HepG2 (cell line): ENCODE data around the gene RASSF8. TPM values are rescaled to one million over a fixed set of nuclear protein-coding genes. Genes with fewer than 3 reads are reported as not detected.
A peak's percentile ranks its signal among the peaks of the same experiment; 100 is the strongest.

Experiments
- ATAC-seq: fragments of 200-7000 bp; cut with Tn5 transposase; 3 replicates; pipeline ENCODE4 v1.9.1; 2020; ENCODE audit warnings: mild to moderate bottlenecking, moderate library complexity
- BruUV-seq: library from RNA; stranded (reverse); fragments of 400-500 nt; replicated peaks from 2 replicates; lab custom pipeline; 2021; lab: Mats Ljungman, UMichigan
- CTCF ChIA-PET: fragments of 300-600 bp; formaldehyde crosslinking; extraction: SDS; loops from one replicate; lab custom pipeline; 2021; ENCODE audit warnings: low total read pairs, inconsistent platforms, low intra/inter-chr PET ratio; lab: Yijun Ruan, JAX
- POLR2A ChIA-PET: fragments of 350-600 bp; sonication (Branson Sonifier 250); formaldehyde crosslinking; loops from one replicate; lab custom pipeline; 2020; ENCODE audit warnings: antibody characterized with exemption, inconsistent platforms; lab: Yijun Ruan, JAX
- DNase-seq: peaks from one replicate; pipeline ENCODE4 v3.0.0-alpha.2; 2015; ENCODE audit warnings: low spot score
- FAIRE-seq: peaks from 3 replicates; lab custom pipeline; 2011; peaks lifted over from hg19 to GRCh38; lab: Jason Lieb, UNC
- H2AFZ ChIP-seq: one replicate; pipeline ENCODE4 v1.6.1; 2011; ENCODE audit warnings: low read length, inconsistent platforms
- H3K27ac ChIP-seq: fragments of 300-600 bp; 3 replicates; pipeline ENCODE4 v1.8.0; 2011; ENCODE audit warnings: mixed run types, mild to moderate bottlenecking, mixed read lengths, low read length, inconsistent platforms; ENCODE audit not compliant: insufficient read depth; ENCODE audit errors: extremely low read length
- H3K27me3 ChIP-seq, 2 experiments: fragments of 200-600 bp in 1 of 2; 2 replicates in 1 of 2; 3 replicates in 1 of 2; pipeline versions ENCODE4 v1.6.0 to v1.8.0; 2011; ENCODE audit warnings: low read length in 2 of 2, mild to moderate bottlenecking in 2 of 2, moderate library complexity in 2 of 2, inconsistent platforms in 1 of 2; ENCODE audit not compliant: insufficient read depth in 2 of 2, control insufficient read depth in 1 of 2
- H3K36me3 ChIP-seq, 2 experiments: fragments of 200-600 bp in 1 of 2; replicated peaks in 1 of 2; 2 replicates in 1 of 2; 3 replicates in 1 of 2; pipeline versions ENCODE4 v1.5.1 to v1.8.0; 2011; ENCODE audit warnings: low read length in 2 of 2, inconsistent platforms in 1 of 2; ENCODE audit not compliant: insufficient read depth in 2 of 2, control insufficient read depth in 1 of 2
- H3K4me1 ChIP-seq: 2 replicates; pipeline ENCODE4 v1.5.1; 2012; ENCODE audit warnings: low read length, inconsistent platforms; ENCODE audit not compliant: insufficient read depth
- H3K4me2 ChIP-seq: 2 replicates; pipeline ENCODE4 v1.6.0; 2011; ENCODE audit warnings: low read depth, low read length, inconsistent platforms
- H3K4me3 ChIP-seq, 3 experiments: fragments of 200-600 bp in 1 of 3; sonication (generic), shearing (Covaris generic) in 1 of 3; replicated peaks in 1 of 3; 2 replicates each; pipeline ENCODE4 v1.5.1; 2011 to 2016; ENCODE audit warnings: low read length in 3 of 3, inconsistent platforms in 2 of 3, low read depth in 2 of 3, mild to moderate bottlenecking in 2 of 3, control low read depth in 1 of 3, mixed read lengths in 1 of 3; ENCODE audit not compliant: insufficient read depth in 1 of 3
- H3K79me2 ChIP-seq: one replicate; pipeline ENCODE4 v1.6.1; 2011; ENCODE audit warnings: low read length, inconsistent platforms; ENCODE audit not compliant: insufficient read depth
- H3K9ac ChIP-seq: 2 replicates; pipeline ENCODE4 v1.6.0; 2011; ENCODE audit warnings: mild to moderate bottlenecking, low read depth, low read length, inconsistent platforms; ENCODE audit not compliant: insufficient read depth
- H3K9me3 ChIP-seq: 2 replicates; pipeline ENCODE4 v1.5.1; 2012; ENCODE audit warnings: mild to moderate bottlenecking, low read length
- H4K20me1 ChIP-seq: 2 replicates; pipeline ENCODE4 v1.6.0; 2011; ENCODE audit warnings: inconsistent platforms, mild to moderate bottlenecking, low read length, moderate library complexity; ENCODE audit not compliant: insufficient read depth
- ATM ChIP-seq: fragments of 450-650 bp; IDR thresholded peaks from 2 replicates; pipeline ENCODE4 v1.7.1; 2017; ENCODE audit warnings: mild to moderate bottlenecking, borderline replicate concordance
- CAMTA2 ChIP-seq: sonication (generic); formaldehyde crosslinking; IDR thresholded peaks from 2 replicates; pipeline ENCODE4 v1.4.0; 2020; ENCODE audit warnings: mild to moderate bottlenecking, missing genetic modification reagents, borderline replicate concordance
- CBX2 ChIP-seq, 2 experiments: fragments of 200-600 bp in 1 of 2; sonication (generic); formaldehyde crosslinking in 1 of 2; IDR thresholded peaks; 2 replicates each; pipeline versions ENCODE4 v1.7.0 to v1.8.1; 2018 to 2022; ENCODE audit warnings: low read depth in 2 of 2, low read length in 1 of 2, mild to moderate bottlenecking in 1 of 2, missing genetic modification reagents in 1 of 2
- CENPT ChIP-seq: sonication (generic); formaldehyde crosslinking; IDR thresholded peaks from 2 replicates; pipeline ENCODE4 v1.8.0; 2022; ENCODE audit warnings: low read depth, mild to moderate bottlenecking, moderate library complexity, missing genetic modification reagents
- EZH2 ChIP-seq: conservative IDR thresholded peaks from 2 replicates; pipeline ENCODE4 v1.6.1; 2012; ENCODE audit warnings: mild to moderate bottlenecking, low read depth, low read length, moderate library complexity
- HNRNPL ChIP-seq: fragments of 200-400 bp; formaldehyde crosslinking; IDR thresholded peaks from 2 replicates; pipeline ENCODE4 v1.6.1; 2017; ENCODE audit warnings: mild to moderate bottlenecking, low read depth, low read length
- NFE2 ChIP-seq: sonication (generic); formaldehyde crosslinking; IDR thresholded peaks from 2 replicates; pipeline ENCODE4 v1.4.0; 2020; ENCODE audit warnings: missing genetic modification reagents
- ZNF180 ChIP-seq: sonication (generic); formaldehyde crosslinking; IDR thresholded peaks from 2 replicates; pipeline ENCODE4 v1.4.0; 2020; ENCODE audit warnings: low read depth, missing genetic modification reagents, borderline replicate concordance
- ZSCAN20 ChIP-seq: sonication (generic); formaldehyde crosslinking; IDR thresholded peaks from 2 replicates; pipeline ENCODE4 v1.4.0; 2020; ENCODE audit warnings: missing genetic modification reagents, mild to moderate bottlenecking, borderline replicate concordance
- WGBS: methylation state at CpG from one replicate; pipeline ENCODE4 v1.1.6; 2017; ENCODE audit warnings: low lambda C conversion rate; 5-methylcytosine and 5-hydroxymethylcytosine counted together
- in situ Hi-C: cut with HindIII; loops from 2 replicates; pipeline ENCODE4 v1.10.0; 2017; ENCODE audit warnings: low pct_unique_long_range_greater_than_20kb; ENCODE audit not compliant: extremely low pct_ligation_motif_present
- intact Hi-C: fragments of 100-400 bp; cut with micrococcal nuclease; formaldehyde crosslinking; loops from one replicate; pipeline ENCODE4 v1.10.0; 2022; ENCODE audit not compliant: unreplicated experiment
- polyA plus RNA-seq, 8 experiments: library from polyadenylated mRNA; depleted of rRNA in 3 of 8; stranded (reverse) in 7 of 8; unstranded in 1 of 8; fragments of >200 nt; fragmentation: Illumina TruSeq in 4 of 8; extraction: Trizol in 4 of 8; gene quantifications; 2 replicates each; pipeline versions ENCODE4 v1.2.1 to v1.2.3, GENCODE V29; 2011 to 2016; ENCODE audit warnings: low read depth in 4 of 8, missing spikeins in 1 of 8, mixed read lengths in 1 of 8; ENCODE audit not compliant: insufficient read depth in 1 of 8
- total RNA-seq, 5 experiments: library from RNA; depleted of rRNA; stranded (reverse); fragments of >200 nt; fragmentation: Illumina TruSeq; extraction: Trizol; gene quantifications; 2 replicates each; pipeline ENCODE4 v1.2.3, GENCODE V29; 2016; ENCODE audit warnings: low read depth in 1 of 5
- TF ChIP-seq, protein P1 (sequence below): sonication (generic); formaldehyde crosslinking; IDR thresholded peaks from 2 replicates; pipeline ENCODE4 v1.4.0; 2020; ENCODE audit warnings: missing genetic modification reagents
- TF ChIP-seq, protein P2 (sequence below): sonication (generic); formaldehyde crosslinking; IDR thresholded peaks from 2 replicates; pipeline ENCODE4 v1.4.0; 2020; ENCODE audit warnings: missing genetic modification reagents
- TF ChIP-seq, protein P3 (sequence below): sonication (generic); formaldehyde crosslinking; IDR thresholded peaks from 2 replicates; pipeline ENCODE4 v1.4.0; 2020; ENCODE audit warnings: missing genetic modification reagents
- TF ChIP-seq, protein P4 (sequence below): sonication (generic); formaldehyde crosslinking; IDR thresholded peaks from 2 replicates; pipeline ENCODE4 v1.4.0; 2020; ENCODE audit warnings: missing genetic modification reagents

RASSF8 gene
- total and polyA plus RNA-seq, 2 of the 13 experiments (the other 11 are each of a cell fraction or from before 2014, with no cell fraction given), result 0.82 to 9.2 TPM

DNA sequence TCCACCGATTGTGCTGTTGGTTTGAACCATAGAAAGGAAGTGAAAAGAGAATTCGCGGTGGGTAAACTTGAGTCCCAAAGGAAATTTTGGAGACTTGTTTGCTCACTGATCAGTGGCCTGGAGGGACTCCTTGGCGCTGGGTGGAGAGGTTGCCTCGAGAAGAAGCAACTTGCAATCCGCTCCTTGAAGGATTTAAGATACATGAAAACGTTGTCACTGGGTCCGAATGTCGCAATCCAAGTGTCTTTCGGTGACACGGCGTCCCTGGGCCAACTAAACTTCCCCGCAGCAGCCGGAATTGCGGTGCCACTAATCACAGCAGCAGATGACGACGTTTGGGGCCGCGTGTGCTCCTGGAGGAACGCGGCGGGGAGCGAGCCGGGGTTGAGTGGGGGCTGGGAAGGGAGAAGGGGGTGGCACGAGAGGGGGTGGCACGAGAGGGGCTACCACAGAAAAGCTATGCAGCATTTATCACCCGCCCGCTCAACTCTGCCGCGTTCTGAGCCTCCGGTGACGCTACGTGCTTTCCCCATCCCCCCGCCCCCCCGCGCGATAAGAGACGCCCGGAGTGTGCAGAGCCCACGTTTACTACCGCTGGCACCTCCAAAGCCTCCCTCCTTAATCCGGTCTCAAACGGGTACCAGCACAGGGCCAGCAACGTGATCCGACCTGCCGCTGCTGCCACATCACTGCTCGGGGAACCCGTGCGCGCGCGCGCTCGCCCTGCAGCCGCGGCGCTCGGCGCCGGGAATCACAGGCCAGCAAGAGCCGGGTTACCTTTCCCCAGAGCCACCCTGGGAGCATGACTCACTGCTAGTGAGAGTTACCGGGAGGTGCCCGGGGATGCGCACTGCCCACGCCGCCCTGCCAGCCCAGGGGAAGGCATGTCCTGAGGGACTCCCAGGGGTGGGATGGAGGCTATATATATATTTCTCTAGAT, 167.2 kb downstream of the RASSF8 start:
- WGBS, result 1% methylated on average over 26 of the region's 66 CpGs
- POLR2A ChIA-PET, result no interaction called here
- no TSS peak for BruUV-seq
- TF ChIP-seq EZH2 (peak; percentile 84), ZNF180 (CRISPR knock-in tag) (no peak), HNRNPL (peak; percentile 21; the same call in 1 of the 2 replicates), NFE2 (no peak), ZSCAN20 (no peak), ATM (no peak), CBX2 (IDR thresholded peaks at IDR 0.05; ENCODE audit: low read depth, low read length) (0 out of 2 replicates have a peak, but pooled peaks have one; percentile 3), CBX2 (CRISPR knock-in tag; IDR thresholded peaks at IDR 0.05; ENCODE audit: low read depth) (no peak), CAMTA2 (CRISPR knock-in tag) (no peak), CENPT (CRISPR knock-in tag) (no peak)
- TF ChIP-seq, protein P1, sequence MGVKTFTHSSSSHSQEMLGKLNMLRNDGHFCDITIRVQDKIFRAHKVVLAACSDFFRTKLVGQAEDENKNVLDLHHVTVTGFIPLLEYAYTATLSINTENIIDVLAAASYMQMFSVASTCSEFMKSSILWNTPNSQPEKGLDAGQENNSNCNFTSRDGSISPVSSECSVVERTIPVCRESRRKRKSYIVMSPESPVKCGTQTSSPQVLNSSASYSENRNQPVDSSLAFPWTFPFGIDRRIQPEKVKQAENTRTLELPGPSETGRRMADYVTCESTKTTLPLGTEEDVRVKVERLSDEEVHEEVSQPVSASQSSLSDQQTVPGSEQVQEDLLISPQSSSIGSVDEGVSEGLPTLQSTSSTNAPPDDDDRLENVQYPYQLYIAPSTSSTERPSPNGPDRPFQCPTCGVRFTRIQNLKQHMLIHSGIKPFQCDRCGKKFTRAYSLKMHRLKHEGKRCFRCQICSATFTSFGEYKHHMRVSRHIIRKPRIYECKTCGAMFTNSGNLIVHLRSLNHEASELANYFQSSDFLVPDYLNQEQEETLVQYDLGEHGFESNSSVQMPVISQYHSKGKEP (CRISPR knock-in tag), result no peak
- TF ChIP-seq, protein P2, sequence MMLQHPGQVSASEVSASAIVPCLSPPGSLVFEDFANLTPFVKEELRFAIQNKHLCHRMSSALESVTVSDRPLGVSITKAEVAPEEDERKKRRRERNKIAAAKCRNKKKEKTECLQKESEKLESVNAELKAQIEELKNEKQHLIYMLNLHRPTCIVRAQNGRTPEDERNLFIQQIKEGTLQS (CRISPR knock-in tag), result peak; percentile 33; the same call in 1 of the 2 replicates
- TF ChIP-seq, protein P3, sequence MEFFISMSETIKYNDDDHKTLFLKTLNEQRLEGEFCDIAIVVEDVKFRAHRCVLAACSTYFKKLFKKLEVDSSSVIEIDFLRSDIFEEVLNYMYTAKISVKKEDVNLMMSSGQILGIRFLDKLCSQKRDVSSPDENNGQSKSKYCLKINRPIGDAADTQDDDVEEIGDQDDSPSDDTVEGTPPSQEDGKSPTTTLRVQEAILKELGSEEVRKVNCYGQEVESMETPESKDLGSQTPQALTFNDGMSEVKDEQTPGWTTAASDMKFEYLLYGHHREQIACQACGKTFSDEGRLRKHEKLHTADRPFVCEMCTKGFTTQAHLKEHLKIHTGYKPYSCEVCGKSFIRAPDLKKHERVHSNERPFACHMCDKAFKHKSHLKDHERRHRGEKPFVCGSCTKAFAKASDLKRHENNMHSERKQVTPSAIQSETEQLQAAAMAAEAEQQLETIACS (CRISPR knock-in tag), result peak; percentile 65
- TF ChIP-seq, protein P4, sequence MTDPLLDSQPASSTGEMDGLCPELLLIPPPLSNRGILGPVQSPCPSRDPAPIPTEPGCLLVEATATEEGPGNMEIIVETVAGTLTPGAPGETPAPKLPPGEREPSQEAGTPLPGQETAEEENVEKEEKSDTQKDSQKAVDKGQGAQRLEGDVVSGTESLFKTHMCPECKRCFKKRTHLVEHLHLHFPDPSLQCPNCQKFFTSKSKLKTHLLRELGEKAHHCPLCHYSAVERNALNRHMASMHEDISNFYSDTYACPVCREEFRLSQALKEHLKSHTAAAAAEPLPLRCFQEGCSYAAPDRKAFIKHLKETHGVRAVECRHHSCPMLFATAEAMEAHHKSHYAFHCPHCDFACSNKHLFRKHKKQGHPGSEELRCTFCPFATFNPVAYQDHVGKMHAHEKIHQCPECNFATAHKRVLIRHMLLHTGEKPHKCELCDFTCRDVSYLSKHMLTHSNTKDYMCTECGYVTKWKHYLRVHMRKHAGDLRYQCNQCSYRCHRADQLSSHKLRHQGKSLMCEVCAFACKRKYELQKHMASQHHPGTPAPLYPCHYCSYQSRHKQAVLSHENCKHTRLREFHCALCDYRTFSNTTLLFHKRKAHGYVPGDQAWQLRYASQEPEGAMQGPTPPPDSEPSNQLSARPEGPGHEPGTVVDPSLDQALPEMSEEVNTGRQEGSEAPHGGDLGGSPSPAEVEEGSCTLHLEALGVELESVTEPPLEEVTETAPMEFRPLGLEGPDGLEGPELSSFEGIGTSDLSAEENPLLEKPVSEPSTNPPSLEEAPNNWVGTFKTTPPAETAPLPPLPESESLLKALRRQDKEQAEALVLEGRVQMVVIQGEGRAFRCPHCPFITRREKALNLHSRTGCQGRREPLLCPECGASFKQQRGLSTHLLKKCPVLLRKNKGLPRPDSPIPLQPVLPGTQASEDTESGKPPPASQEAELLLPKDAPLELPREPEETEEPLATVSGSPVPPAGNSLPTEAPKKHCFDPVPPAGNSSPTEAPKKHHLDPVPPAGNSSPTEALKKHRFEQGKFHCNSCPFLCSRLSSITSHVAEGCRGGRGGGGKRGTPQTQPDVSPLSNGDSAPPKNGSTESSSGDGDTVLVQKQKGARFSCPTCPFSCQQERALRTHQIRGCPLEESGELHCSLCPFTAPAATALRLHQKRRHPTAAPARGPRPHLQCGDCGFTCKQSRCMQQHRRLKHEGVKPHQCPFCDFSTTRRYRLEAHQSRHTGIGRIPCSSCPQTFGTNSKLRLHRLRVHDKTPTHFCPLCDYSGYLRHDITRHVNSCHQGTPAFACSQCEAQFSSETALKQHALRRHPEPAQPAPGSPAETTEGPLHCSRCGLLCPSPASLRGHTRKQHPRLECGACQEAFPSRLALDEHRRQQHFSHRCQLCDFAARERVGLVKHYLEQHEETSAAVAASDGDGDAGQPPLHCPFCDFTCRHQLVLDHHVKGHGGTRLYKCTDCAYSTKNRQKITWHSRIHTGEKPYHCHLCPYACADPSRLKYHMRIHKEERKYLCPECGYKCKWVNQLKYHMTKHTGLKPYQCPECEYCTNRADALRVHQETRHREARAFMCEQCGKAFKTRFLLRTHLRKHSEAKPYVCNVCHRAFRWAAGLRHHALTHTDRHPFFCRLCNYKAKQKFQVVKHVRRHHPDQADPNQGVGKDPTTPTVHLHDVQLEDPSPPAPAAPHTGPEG, result peak; percentile 84; the same call in 1 of the 2 replicates

More for the DNA sequence above, 167.2 kb downstream of the RASSF8 start:
- in situ Hi-C loops (loop anchor here (10.0 kb wide), 1 partner anchor 189 kb away; no protein-coding TSS in a partner anchor), intact Hi-C loops (no loop called here)
- Histone ChIP-seq H2AFZ (no peak overlapping the region), H3K9me3 (no peaks in the 10 kb centered on the region), H3K4me3 (peak overlapping the region; percentile 39 to 66 (median 54); a peak in 5 of 6 replicates), H3K79me2 (no peaks in the 10 kb centered on the region), H3K4me1 (peaks cover 20% of the 10 kb centered on the region), H3K27me3 (peaks cover 21 to 80% of the 10 kb centered on the region in 2 experiments), H4K20me1 (peaks cover 3% of the 10 kb centered on the region; the same call in 1 of the 2 replicates), H3K4me2 (peak overlapping the region; percentile 80), H3K27ac (no peak overlapping the region), H3K9ac (no peak overlapping the region), H3K36me3 (no peaks in the 10 kb centered on the region)
- no peak for FAIRE-seq
- CTCF ChIA-PET, result no interaction called here
- DNase-seq, result peak; percentile 36
- peak; percentile 83 for ATAC-seq
